GM20431 (cell line): Measurements from ENCODE around the gene FKBP8.

Experiments
- in situ Hi-C: fragments of 300-500 bp; cut with MseI, MboI; formaldehyde crosslinking; loops from one replicate; pipeline ENCODE4 v1.15.0; 2020; ENCODE audit warnings: low sequenced_read_pairs; ENCODE audit not compliant: unreplicated experiment

FKBP8 gene

GRCh38 chr19:18489627-18490184, 53.7 kb downstream of the FKBP8 start:
- in situ Hi-C loops = no loop called here

GRCh38 chr19:18488838-18489626, 54.3 kb downstream of the FKBP8 start:
- in situ Hi-C loops = no loop called here

GRCh38 chr19:18488403-18488723, 55.0 kb downstream of the FKBP8 start:
- in situ Hi-C loops = no loop called here

- in situ Hi-C loops = no loop called here
These were observed 55.6 kb downstream of the FKBP8 start for GRCh38 chr19:18487576-18488402.

- in situ Hi-C loops = no loop called here
These were observed 56.6 kb downstream of the FKBP8 start for GRCh38 chr19:18486746-18487145.

- in situ Hi-C loops = no loop called here
These were observed 58.4 kb downstream of the FKBP8 start for GRCh38 chr19:18484992-18485391.

- in situ Hi-C loops = no loop called here
These were observed 60.1 kb downstream of the FKBP8 start for GRCh38 chr19:18483119-18483890.
